Measurements from ENCODE around the gene SPOP. TPM values are rescaled to one million over a fixed set of nuclear protein-coding genes. Genes with fewer than 3 reads are reported as not detected.

The SPOP gene
- total RNA-seq, 1 experiment from 2014 or later: 79.9 TPM

- H3K9me3 Mint-ChIP-seq (ENCODE audit: low read depth, unreplicated experiment): no peaks in the 10 kb centered on the region
- no peak overlapping the region for H3K4me3 Mint-ChIP-seq (ENCODE audit: low read depth, unreplicated experiment)
- peaks cover 10% of the 10 kb centered on the region for H3K4me1 Mint-ChIP-seq (ENCODE audit: low read depth, unreplicated experiment)
- intact Hi-C loops (cut with micrococcal nuclease; ENCODE audit: unreplicated experiment): no loop called here
- H3K36me3 Mint-ChIP-seq (ENCODE audit: insufficient read depth, unreplicated experiment): peaks cover 24% of the 10 kb centered on the region
- no TSS peak for BruUV-seq (replicated peaks)
- CTCF ChIA-PET: interaction anchor here (0.8 to 2.1 kb wide), 2 partner anchors 8 to 17 kb away, joined by 6 read pairs; no protein-coding TSS in a partner anchor
- no peak for TF ChIP-seq CTCF (IDR thresholded peaks at IDR 0.05; ENCODE audit: unreplicated experiment)
- no peak overlapping the region for H3K27ac Mint-ChIP-seq (ENCODE audit: unreplicated experiment)
- DNase-seq: no peak
- H3K27me3 Mint-ChIP-seq (ENCODE audit: unreplicated experiment): peaks cover 92% of the 10 kb centered on the region
Measured at GRCh38 chr17:49574323-49574781, 103.5 kb downstream of the SPOP start.

- no peak overlapping the region for H3K27ac Mint-ChIP-seq (ENCODE audit: unreplicated experiment)
- intact Hi-C loops (cut with micrococcal nuclease; ENCODE audit: unreplicated experiment): no loop called here
- DNase-seq: no peak
Measured at GRCh38 chr17:49573510-49574322, 104.2 kb downstream of the SPOP start.

GRCh38 chr17:49572806-49573420, 105.0 kb downstream of the SPOP start:
- H3K27me3 Mint-ChIP-seq (ENCODE audit: unreplicated experiment): peaks cover 78% of the 10 kb centered on the region
- BruUV-seq (replicated peaks): no TSS peak
- no peak for TF ChIP-seq CTCF (IDR thresholded peaks at IDR 0.05; ENCODE audit: unreplicated experiment)
- H3K36me3 Mint-ChIP-seq (ENCODE audit: insufficient read depth, unreplicated experiment): peaks cover 20% of the 10 kb centered on the region
- intact Hi-C loops (cut with micrococcal nuclease; ENCODE audit: unreplicated experiment): no loop called here
- peaks cover 10% of the 10 kb centered on the region for H3K4me1 Mint-ChIP-seq (ENCODE audit: low read depth, unreplicated experiment)
- H3K4me3 Mint-ChIP-seq (ENCODE audit: low read depth, unreplicated experiment): no peak overlapping the region
- CTCF ChIA-PET: interaction anchor here (0.8 kb wide), 1 partner anchor 134 kb away, joined by 3 read pairs; no protein-coding TSS in a partner anchor
- no peaks in the 10 kb centered on the region for H3K9me3 Mint-ChIP-seq (ENCODE audit: low read depth, unreplicated experiment)
- H3K27ac Mint-ChIP-seq (ENCODE audit: unreplicated experiment): no peak overlapping the region
- no peak for DNase-seq

More at GRCh38 chr17:49573510-49574322, 104.2 kb downstream of the SPOP start:
- no peaks in the 10 kb centered on the region for H3K9me3 Mint-ChIP-seq (ENCODE audit: low read depth, unreplicated experiment)
- peaks cover 21% of the 10 kb centered on the region for H3K36me3 Mint-ChIP-seq (ENCODE audit: insufficient read depth, unreplicated experiment)
- CTCF ChIA-PET: interaction anchor here (0.8 kb wide), 1 partner anchor 16 kb away, joined by 6 read pairs; no protein-coding TSS in a partner anchor
- no peak for TF ChIP-seq CTCF (IDR thresholded peaks at IDR 0.05; ENCODE audit: unreplicated experiment)
- H3K4me3 Mint-ChIP-seq (ENCODE audit: low read depth, unreplicated experiment): no peak overlapping the region
- no TSS peak for BruUV-seq (replicated peaks)
- H3K27me3 Mint-ChIP-seq (ENCODE audit: unreplicated experiment): peaks cover 86% of the 10 kb centered on the region
- peaks cover 10% of the 10 kb centered on the region for H3K4me1 Mint-ChIP-seq (ENCODE audit: low read depth, unreplicated experiment)

- peaks cover 73% of the 10 kb centered on the region for H3K27me3 Mint-ChIP-seq (ENCODE audit: unreplicated experiment)
- CTCF ChIA-PET: interaction anchor here (0.8 to 2.8 kb wide), 5 partner anchors 30 to 425 kb away, joined by 3 to 26 read pairs (median 3); no protein-coding TSS in a partner anchor
- H3K4me1 Mint-ChIP-seq (ENCODE audit: low read depth, unreplicated experiment): peaks cover 10% of the 10 kb centered on the region
- TF ChIP-seq CTCF (IDR thresholded peaks at IDR 0.05; ENCODE audit: unreplicated experiment): no peak
- no peak overlapping the region for H3K27ac Mint-ChIP-seq (ENCODE audit: unreplicated experiment)
- no peaks in the 10 kb centered on the region for H3K9me3 Mint-ChIP-seq (ENCODE audit: low read depth, unreplicated experiment)
- peaks cover 18% of the 10 kb centered on the region for H3K36me3 Mint-ChIP-seq (ENCODE audit: insufficient read depth, unreplicated experiment)
- intact Hi-C loops (cut with micrococcal nuclease; ENCODE audit: unreplicated experiment): no loop called here
- no peak for DNase-seq
- no TSS peak for BruUV-seq (replicated peaks)
- no peak overlapping the region for H3K4me3 Mint-ChIP-seq (ENCODE audit: low read depth, unreplicated experiment)
Measured at GRCh38 chr17:49572226-49572625, 105.7 kb downstream of the SPOP start.
